Measurements from ENCODE around the gene CDH11. TPM values are rescaled to one million over a fixed set of nuclear protein-coding genes. Genes with fewer than 3 reads are reported as not detected.

Gene CDH11
- total and polyA plus RNA-seq, 10 of the 15 experiments (the other 5 are each of a cell fraction or from before 2014, with no cell fraction given) = 0.31 to 9.7 (median 0.87) TPM

DNA sequence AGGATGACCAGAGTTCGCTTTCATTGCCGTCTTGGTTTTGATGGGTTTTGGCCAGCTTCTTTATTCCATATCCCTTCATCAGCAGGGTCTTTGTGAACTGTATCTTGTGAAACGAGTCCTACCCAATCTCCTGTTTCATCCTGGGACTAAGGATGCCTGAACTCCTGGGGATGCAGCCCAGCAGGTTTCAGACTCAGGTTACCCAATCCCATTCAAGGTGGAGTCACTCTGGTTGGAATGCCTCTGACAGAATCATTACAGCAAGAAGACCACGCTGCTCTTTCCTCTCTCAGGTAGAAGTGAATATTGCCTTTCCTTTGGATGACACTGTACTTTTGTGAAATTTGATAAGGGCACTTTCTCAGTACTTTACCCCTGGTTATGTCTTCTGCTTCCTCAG lies 98.1 kb downstream of the CDH11 start (continued):
- TF ChIP-seq BRCA1 (IDR thresholded peaks at IDR 0.05; ENCODE audit: low read depth, low read length) (no peak), SREBF1 (IDR thresholded peaks at IDR 0.05; ENCODE audit: low read length) (no peak)

DNA sequence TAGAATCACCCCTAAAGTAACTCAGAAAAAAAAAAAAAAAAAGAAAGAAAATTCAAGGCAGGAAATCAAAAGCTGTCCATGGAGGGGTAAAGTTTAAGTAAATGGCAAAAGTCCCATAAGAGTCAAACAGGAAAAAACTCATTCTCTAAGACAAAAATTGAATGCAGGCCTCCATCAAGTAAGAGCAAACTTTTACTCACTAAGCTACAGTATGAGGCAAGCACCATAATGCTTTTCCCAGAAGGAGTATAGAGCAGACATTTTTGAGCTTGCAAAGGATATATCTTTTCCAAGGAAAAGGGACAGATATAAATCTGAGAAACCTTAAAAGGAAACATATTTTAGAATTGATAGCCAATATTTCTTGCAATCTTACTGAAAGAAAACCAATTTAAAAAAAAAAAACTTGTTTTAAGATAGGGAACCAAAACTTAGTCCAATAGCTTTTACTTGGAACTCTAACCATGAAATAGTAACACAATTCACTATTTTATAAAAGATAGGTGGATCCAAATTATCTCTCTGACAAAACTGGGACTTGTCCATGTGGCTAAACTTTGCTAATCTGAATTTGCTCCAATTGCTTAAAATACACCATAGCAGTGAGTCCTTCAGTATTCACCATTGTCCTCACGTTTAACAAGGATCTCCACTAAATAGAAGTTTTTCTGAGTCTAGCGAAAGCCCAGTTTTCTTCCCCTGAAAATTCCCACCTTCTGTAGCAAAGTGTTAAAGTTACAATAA lies 99.8 kb downstream of the CDH11 start:
- intact Hi-C loops (cut with micrococcal nuclease; ENCODE audit: unreplicated experiment) (no loop called here), in situ Hi-C loops (cut with MboI) (no loop called here)
- Histone ChIP-seq H4K20me1 (ENCODE audit: control insufficient read depth, insufficient read depth) (no peaks in the 10 kb centered on the region), H2AFZ (ENCODE audit: control insufficient read depth, low read depth, low read length) (no peak overlapping the region), H3K27me3 (replicated peaks in 1 of 2; ENCODE audit: control insufficient read depth in 2 of 2, insufficient read depth in 2 of 2, low read length in 1 of 2) (no peaks in the 10 kb centered on the region), H3K79me2 (ENCODE audit: control insufficient read depth, insufficient read depth, low read length) (no peaks in the 10 kb centered on the region), H3K4me2 (ENCODE audit: control insufficient read depth, insufficient read depth) (no peak overlapping the region), H3K27ac (ENCODE audit: control insufficient read depth, insufficient read depth) (no peak overlapping the region), H3K4me3 (no peak overlapping the region), H3K9ac (ENCODE audit: control insufficient read depth, insufficient read depth, low read length) (no peak overlapping the region), H3K36me3 (ENCODE audit: control insufficient read depth in 2 of 2, insufficient read depth in 2 of 2, low read length in 1 of 2) (no peaks in the 10 kb centered on the region), H3K9me3 (replicated peaks; ENCODE audit: control insufficient read depth, insufficient read depth, low read length) (no peaks in the 10 kb centered on the region), H3K4me1 (ENCODE audit: control insufficient read depth, insufficient read depth, low read length) (no peaks in the 10 kb centered on the region)
- ATAC-seq = no peak
- ChIA-PET RAD21 (ENCODE audit: unreplicated experiment) (no interaction called here), POLR2A (interaction anchor here (0.7 to 1.0 kb wide), 2 partner anchors 11 to 18 kb away, joined by 3 to 5 read pairs; no protein-coding TSS in a partner anchor), SMC1A (ENCODE audit: uncharacterized antibody, unreplicated experiment) (interaction anchor here (0.6 to 1.4 kb wide), 2 partner anchors 10 to 14 kb away, joined by 3 to 4 read pairs; no protein-coding TSS in a partner anchor), CTCF (interaction anchor here (0.6 to 1.2 kb wide), 3 partner anchors 9 to 120 kb away, joined by 3 to 4 read pairs (median 4); no protein-coding TSS in a partner anchor)
- 21% methylated on average over 2 of the region's 2 CpGs for WGBS (ENCODE audit: insufficient coverage, insufficient replicate concordance, low lambda C conversion rate, missing lambda C conversion rate)
- BruUV-seq (replicated peaks) = no TSS peak
- TF ChIP-seq GATAD2B (conservative IDR thresholded peaks at IDR 0.05; ENCODE audit: low read depth) (no peak), SMAD5 (IDR thresholded peaks at IDR 0.05; ENCODE audit: low read depth) (no peak), MEF2A (IDR thresholded peaks at IDR 0.05; ENCODE audit: insufficient read depth, low read depth, low read length) (no peak), RFX5 (IDR thresholded peaks at IDR 0.05; ENCODE audit: low read depth, low read length) (no peak), NFYA (IDR thresholded peaks at IDR 0.05; ENCODE audit: borderline replicate concordance, low read depth, low read length) (no peak), CEBPB (IDR thresholded peaks at IDR 0.05; ENCODE audit: borderline replicate concordance in 1 of 2, low read depth in 2 of 2, low read length in 2 of 2) (no peak), ATF7 (IDR thresholded peaks at IDR 0.05; ENCODE audit: low read depth) (no peak), SMARCA5 (IDR thresholded peaks at IDR 0.05) (no peak), CBFB (IDR thresholded peaks at IDR 0.05; ENCODE audit: low read depth) (no peak), STAT1 (conservative IDR thresholded peaks at IDR 0.05) (no peak), PAX5 (IDR thresholded peaks at IDR 0.05; ENCODE audit: borderline replicate concordance, low read depth, low read length) (no peak)
- no peak for FAIRE-seq
- no peak for DNase-seq (ENCODE audit: low read depth, low spot score)

All from GM12878 (cell line).